Measurements from ENCODE around the gene ATP5ME.
A peak's percentile ranks its signal among the peaks of the same experiment; 100 is the strongest.
"Not testable (repeated sequence)": the region's sequence is repeated elsewhere in the genome, so short reads cannot be mapped to it uniquely, and the experiment has no call there.

ATP5ME gene

GRCh38 chr4:669806-670559 is 4.1 kb downstream of the ATP5ME start:
- DNase-seq (ENCODE audit: low spot score); FAIRE-seq: not testable (repeated sequence)

- FAIRE-seq; DNase-seq (ENCODE audit: low spot score): not testable (repeated sequence)
These were observed 5.9 kb downstream of the ATP5ME start for GRCh38 chr4:668219-668618.

- no peak for DNase-seq (ENCODE audit: low spot score)
- FAIRE-seq: no peak
These were observed 6.5 kb downstream of the ATP5ME start for GRCh38 chr4:667545-667925.

GRCh38 chr4:666822-667544 is 7.1 kb downstream of the ATP5ME start:
- FAIRE-seq (no peak), DNase-seq (ENCODE audit: low spot score) (no peak)

GRCh38 chr4:666436-666810 is 7.7 kb downstream of the ATP5ME start:
- FAIRE-seq (no peak), DNase-seq (ENCODE audit: low spot score) (no peak)

- FAIRE-seq (no peak), DNase-seq (ENCODE audit: low spot score) (no peak)
These were observed 8.2 kb downstream of the ATP5ME start for GRCh38 chr4:665751-666435.

- no peak for DNase-seq (ENCODE audit: low spot score)
- no peak for FAIRE-seq
These were observed 8.7 kb downstream of the ATP5ME start for GRCh38 chr4:665381-665750.

- FAIRE-seq (no peak), DNase-seq (ENCODE audit: low spot score) (no peak)
These were observed 9.3 kb downstream of the ATP5ME start for GRCh38 chr4:664713-665231.

GRCh38 chr4:663438-664428 is 10.3 kb downstream of the ATP5ME start:
- no peak for FAIRE-seq
- peak; percentile 48 for DNase-seq (ENCODE audit: low spot score)

GRCh38 chr4:663046-663437 is 11.0 kb downstream of the ATP5ME start:
- no peak for DNase-seq (ENCODE audit: low spot score)
- FAIRE-seq: no peak

- DNase-seq (ENCODE audit: low spot score): no peak
- FAIRE-seq: no peak
These were observed 12.0 kb downstream of the ATP5ME start for GRCh38 chr4:661881-662761.

GRCh38 chr4:661231-661630 is 12.8 kb downstream of the ATP5ME start:
- FAIRE-seq: no peak

GRCh38 chr4:660401-660800 is 13.7 kb downstream of the ATP5ME start:
- DNase-seq (ENCODE audit: low spot score) (no peak), FAIRE-seq (no peak)

More at GRCh38 chr4:661231-661630, 12.8 kb downstream of the ATP5ME start:
- no peak for DNase-seq (ENCODE audit: low spot score)

- DNase-seq (ENCODE audit: low spot score) (no peak), FAIRE-seq (no peak)
These were observed 14.2 kb downstream of the ATP5ME start for GRCh38 chr4:659851-660250.

- DNase-seq (ENCODE audit: low spot score) (no peak), FAIRE-seq (no peak)
These were observed 15.1 kb downstream of the ATP5ME start for GRCh38 chr4:658681-659667.

GRCh38 chr4:657834-658667 is 16.0 kb downstream of the ATP5ME start:
- FAIRE-seq (no peak), DNase-seq (ENCODE audit: low spot score) (no peak)

GRCh38 chr4:657338-657833 is 16.7 kb downstream of the ATP5ME start:
- no peak for DNase-seq (ENCODE audit: low spot score)
- no peak for FAIRE-seq

Measured in urothelium cell line (cell line).